ENCODE measurements around the gene ME2.

- TF ChIP-seq CTCF (IDR thresholded peaks at IDR 0.05) (peak in 4 of 12 donors; percentile 12 to 30 (median 18)), POLR2A (IDR thresholded peaks at IDR 0.05) (peak in 1 of 2 donors; percentile 89)
These were observed 89.1 kb downstream of the ME2 start, which contains the start of gene ELAC1 for GRCh38 chr18:50967714-50968661.
